DMS114 treated with DMSO at 0.1 percent for 48 hours (cell line): Measurements from ENCODE around the gene GDPD5.

Experiments
- DNase-seq: peaks from one replicate; lab custom pipeline; 2025; ENCODE audit not compliant: unreplicated experiment; lab: John Stamatoyannopoulos, UW

The GDPD5 gene

GRCh38 chr11:75536786-75537641, 11.3 kb upstream of the GDPD5 start:
- DNase-seq, result no peak

GRCh38 chr11:75535071-75535470, 9.3 kb upstream of the GDPD5 start:
- no peak for DNase-seq

GRCh38 chr11:75534259-75535069, 8.7 kb upstream of the GDPD5 start:
- DNase-seq, result no peak

GRCh38 chr11:75533896-75534258, 8.1 kb upstream of the GDPD5 start:
- no peak for DNase-seq

GRCh38 chr11:75532200-75533048, 6.7 kb upstream of the GDPD5 start:
- DNase-seq, result peak; percentile 25

- DNase-seq, result no peak
These were observed 5.6 kb upstream of the GDPD5 start for GRCh38 chr11:75531325-75531724.

GRCh38 chr11:75530577-75530976, 4.8 kb upstream of the GDPD5 start:
- no peak for DNase-seq

- DNase-seq, result no peak
These were observed 2.4 kb upstream of the GDPD5 start for GRCh38 chr11:75527938-75528735.

GRCh38 chr11:75527130-75527529, 1.4 kb upstream of the GDPD5 start:
- no peak for DNase-seq

GRCh38 chr11:75526192-75526541, 426 bp upstream of the GDPD5 start:
- DNase-seq, result no peak

GRCh38 chr11:75524665-75525432, 892 bp downstream of the GDPD5 start:
- no peak for DNase-seq

GRCh38 chr11:75523811-75524664, 1.7 kb downstream of the GDPD5 start:
- DNase-seq, result no peak

- DNase-seq, result no peak
These were observed 2.6 kb downstream of the GDPD5 start for GRCh38 chr11:75523189-75523588.

- no peak for DNase-seq
These were observed 3.3 kb downstream of the GDPD5 start for GRCh38 chr11:75522286-75523044.

GRCh38 chr11:75520688-75521087, 5.1 kb downstream of the GDPD5 start:
- DNase-seq, result no peak

- DNase-seq, result no peak
These were observed 6.7 kb downstream of the GDPD5 start for GRCh38 chr11:75518771-75519653.

GRCh38 chr11:75518204-75518549, 7.6 kb downstream of the GDPD5 start:
- no peak for DNase-seq
